ENCODE data around the gene SHISAL1. TPM values are rescaled to one million over a fixed set of nuclear protein-coding genes. Genes with fewer than 3 reads are reported as not detected.
A peak's percentile ranks its signal among the peaks of the same experiment; 100 is the strongest.

Gene SHISAL1
- total RNA-seq, 1 experiment from 2014 or later = 2.9 TPM

DNA sequence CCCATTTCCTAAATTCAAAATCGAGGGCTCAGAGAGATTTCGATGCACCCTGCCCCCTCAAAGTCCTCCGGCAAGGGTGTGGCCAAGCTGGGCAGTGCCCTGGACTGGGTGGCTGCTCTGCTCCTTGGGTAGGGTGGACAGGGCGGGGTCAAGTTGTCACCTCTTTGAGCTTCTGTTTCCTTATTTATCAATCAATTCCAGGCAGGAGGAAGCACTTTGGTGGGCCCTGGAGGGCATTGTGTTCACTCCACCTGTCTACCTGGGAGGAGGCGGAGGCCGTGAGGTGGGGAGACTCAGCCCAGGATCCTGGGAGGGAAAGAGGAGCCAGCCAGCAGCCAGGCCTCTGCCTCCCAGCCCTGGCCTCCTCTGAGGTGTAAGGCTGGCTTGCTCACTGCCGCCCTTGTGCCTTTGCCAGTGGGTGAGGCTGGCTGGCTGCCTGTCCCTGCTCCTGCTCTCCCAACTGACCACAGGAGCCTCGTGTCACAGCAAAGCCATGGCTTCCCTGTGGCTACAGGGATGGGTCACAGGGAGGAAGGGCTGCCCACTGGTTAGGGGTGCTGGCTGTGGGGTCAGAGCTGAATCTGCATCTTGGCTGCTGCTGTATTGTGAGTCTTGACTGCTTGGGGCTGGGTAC lies 25.5 kb upstream of the SHISAL1 start:
- peaks cover 28% of the 10 kb centered on the region for H3K27me3 Mint-ChIP-seq (ENCODE audit: low read depth)
- Histone ChIP-seq H3K27ac (ENCODE audit: insufficient read length, low read depth, low read length) (no peak overlapping the region), H4K8ac (replicated peaks; ENCODE audit: insufficient read length, low read depth, low read length) (no peak overlapping the region)

More for the DNA sequence above, 25.5 kb upstream of the SHISAL1 start:
- no peak overlapping the region; a peak in 1 of 7 replicates for H3K27ac Mint-ChIP-seq
- no peaks in the 10 kb centered on the region for H3K4me1 ChIP-seq (ENCODE audit: insufficient read depth, low read length)
- TF ChIP-seq, protein P1, sequence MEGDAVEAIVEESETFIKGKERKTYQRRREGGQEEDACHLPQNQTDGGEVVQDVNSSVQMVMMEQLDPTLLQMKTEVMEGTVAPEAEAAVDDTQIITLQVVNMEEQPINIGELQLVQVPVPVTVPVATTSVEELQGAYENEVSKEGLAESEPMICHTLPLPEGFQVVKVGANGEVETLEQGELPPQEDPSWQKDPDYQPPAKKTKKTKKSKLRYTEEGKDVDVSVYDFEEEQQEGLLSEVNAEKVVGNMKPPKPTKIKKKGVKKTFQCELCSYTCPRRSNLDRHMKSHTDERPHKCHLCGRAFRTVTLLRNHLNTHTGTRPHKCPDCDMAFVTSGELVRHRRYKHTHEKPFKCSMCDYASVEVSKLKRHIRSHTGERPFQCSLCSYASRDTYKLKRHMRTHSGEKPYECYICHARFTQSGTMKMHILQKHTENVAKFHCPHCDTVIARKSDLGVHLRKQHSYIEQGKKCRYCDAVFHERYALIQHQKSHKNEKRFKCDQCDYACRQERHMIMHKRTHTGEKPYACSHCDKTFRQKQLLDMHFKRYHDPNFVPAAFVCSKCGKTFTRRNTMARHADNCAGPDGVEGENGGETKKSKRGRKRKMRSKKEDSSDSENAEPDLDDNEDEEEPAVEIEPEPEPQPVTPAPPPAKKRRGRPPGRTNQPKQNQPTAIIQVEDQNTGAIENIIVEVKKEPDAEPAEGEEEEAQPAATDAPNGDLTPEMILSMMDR (conservative IDR thresholded peaks at IDR 0.05) = no peak
- no CpG with 5 or more reads among the region's 8 CpGs for WGBS (ENCODE audit: extremely low coverage, insufficient read length, low lambda C conversion rate)
- no peak overlapping the region for H2BK12ac ChIP-seq (ENCODE audit: insufficient read length, low read depth, low read length)
- no peaks in the 10 kb centered on the region for H3K9me3 Mint-ChIP-seq
- no peak overlapping the region for H2AFZ ChIP-seq (ENCODE audit: low read length)
- no peaks in the 10 kb centered on the region for H3K9me3 ChIP-seq (ENCODE audit: control insufficient read depth, low read depth, low read length)
- no peak overlapping the region for H3K56ac ChIP-seq (ENCODE audit: insufficient read length, low read depth, low read length)
- DNase-seq = no peak
- H3K79me1 ChIP-seq (ENCODE audit: insufficient read depth, low read depth, low read length, poor library complexity, severe bottlenecking) = no peaks in the 10 kb centered on the region
- no peaks in the 10 kb centered on the region; the same call in 1 of the 2 replicates for H3K27me3 ChIP-seq (ENCODE audit: insufficient read depth, low read length)
- no peak overlapping the region for H3K18ac ChIP-seq (ENCODE audit: insufficient read length, low read depth, low read length)
- no peak overlapping the region for H2AK5ac ChIP-seq (ENCODE audit: insufficient read length, low read length)
- H3K4me1 Mint-ChIP-seq = peaks cover 14 to 23% of the 10 kb centered on the region in 2 experiments
- no peaks in the 10 kb centered on the region for H3K23me2 ChIP-seq (ENCODE audit: insufficient read length, low read depth, low read length, poor library complexity, severe bottlenecking)
- no peak overlapping the region for H3K9ac ChIP-seq (ENCODE audit: extremely low read depth, insufficient read length, low read length)
- no peak overlapping the region for H2BK120ac ChIP-seq (ENCODE audit: low read depth, low read length, poor library complexity, severe bottlenecking)
- no peak overlapping the region for H2BK20ac ChIP-seq (ENCODE audit: low read depth, low read length, poor library complexity, severe bottlenecking)
- no peaks in the 10 kb centered on the region for H3K36me3 Mint-ChIP-seq (ENCODE audit: insufficient read depth in 1 of 3, low read depth in 3 of 3)
- H2BK15ac ChIP-seq (ENCODE audit: low read depth, low read length) = no peak overlapping the region
- no peak overlapping the region for H3T11ph ChIP-seq (ENCODE audit: low read length)
- no peak overlapping the region for H4K5ac ChIP-seq (ENCODE audit: insufficient read length, low read depth, low read length)
- H4K91ac ChIP-seq (ENCODE audit: insufficient read length, low read depth, low read length) = no peak overlapping the region
- no peak overlapping the region for H2BK5ac ChIP-seq (ENCODE audit: insufficient read length, low read length)
- H3K23ac ChIP-seq (ENCODE audit: insufficient read length, low read depth, low read length) = no peak overlapping the region
- H3K4me2 ChIP-seq (ENCODE audit: insufficient read depth, insufficient read length, low read length) = no peak overlapping the region
- H4K20me1 ChIP-seq (ENCODE audit: control insufficient read depth, insufficient read depth, insufficient read length) = no peaks in the 10 kb centered on the region
- 0 out of 2 replicates have a peak overlapping the region, but pooled peaks have one; percentile 28 for H3K14ac ChIP-seq (ENCODE audit: insufficient read depth, low read length)
- no peaks in the 10 kb centered on the region for H3K79me2 ChIP-seq (ENCODE audit: insufficient read depth, low read length)
- H3K4me3 Mint-ChIP-seq = no peak overlapping the region
- no peak overlapping the region for H3K4ac ChIP-seq (ENCODE audit: low read depth, low read length)
